Measurements from ENCODE around the gene NKX2-1.
"Not testable (repeated sequence)": the region's sequence is repeated elsewhere in the genome, so short reads cannot be mapped to it uniquely, and the experiment has no call there.

NKX2-1 gene

GRCh38 chr14:36505181-36505815 is 14.7 kb downstream of the NKX2-1 start:
- no peak for DNase-seq

- DNase-seq = no peak
These were observed 15.3 kb downstream of the NKX2-1 start for GRCh38 chr14:36504771-36505175.

- peak; percentile 75 for DNase-seq
These were observed 16.0 kb downstream of the NKX2-1 start for GRCh38 chr14:36503771-36504741.

- no peak for DNase-seq
These were observed 17.2 kb downstream of the NKX2-1 start for GRCh38 chr14:36502558-36503508.

- DNase-seq = no peak
These were observed 21.1 kb downstream of the NKX2-1 start for GRCh38 chr14:36498938-36499337.

GRCh38 chr14:36496346-36496745 is 23.7 kb downstream of the NKX2-1 start:
- no peak for DNase-seq

GRCh38 chr14:36495666-36496065 is 24.4 kb downstream of the NKX2-1 start:
- no peak for DNase-seq

- DNase-seq = no peak
These were observed 26.3 kb downstream of the NKX2-1 start for GRCh38 chr14:36493761-36494160.

GRCh38 chr14:36485773-36486172 is 34.3 kb downstream of the NKX2-1 start:
- no peak for DNase-seq

- no peak for DNase-seq
These were observed 40.7 kb downstream of the NKX2-1 start for GRCh38 chr14:36479344-36479743.

- DNase-seq = no peak
These were observed 41.2 kb downstream of the NKX2-1 start for GRCh38 chr14:36478782-36479181.

- DNase-seq = no peak
These were observed 42.8 kb downstream of the NKX2-1 start for GRCh38 chr14:36477266-36477665.

GRCh38 chr14:36476061-36476460 is 44.0 kb downstream of the NKX2-1 start:
- DNase-seq = not testable (repeated sequence)

- DNase-seq = no peak
These were observed 45.4 kb downstream of the NKX2-1 start for GRCh38 chr14:36474593-36474992.

GRCh38 chr14:36471431-36471830 is 48.6 kb downstream of the NKX2-1 start:
- DNase-seq = no peak

- DNase-seq = no peak
These were observed 52.7 kb downstream of the NKX2-1 start for GRCh38 chr14:36467332-36467731.

Measured in islet precursor cell (in vitro differentiated cells).